OCI-LY7 (cell line): ENCODE results near the gene IVD.

Experiments used
- CTCF ChIP-seq: fragments of 200-600 bp; sonication (generic); conservative IDR thresholded peaks from 2 replicates; pipeline ENCODE4 v1.5.1; 2014; ENCODE audit warnings: mild to moderate bottlenecking, antibody characterized with exemption, low read length, moderate library complexity, mixed read lengths
- EZH2phosphoT487 ChIP-seq: fragments of 200-600 bp; sonication (generic); IDR thresholded peaks from 2 replicates; pipeline ENCODE4 v1.6.1; 2018; ENCODE audit warnings: low read depth, borderline replicate concordance, mild to moderate bottlenecking, mixed run types, antibody characterized with exemption, low read length, moderate library complexity, mixed read lengths

- TF ChIP-seq EZH2phosphoT487 (no peak), CTCF (no peak)
Observed at GRCh38 chr15:40397688-40398412, 7.7 kb upstream of the IVD start.
